Prostate gland (tissue), 2 donors: Measurements from ENCODE around the gene FBXW2. TPM values are rescaled to one million over a fixed set of nuclear protein-coding genes. Genes with fewer than 3 reads are reported as not detected.

Experiments used
- DNase-seq: peaks from one replicate; pipeline ENCODE4 v3.0.0-alpha.2; 2019; ENCODE audit warnings: low spot score
- H3K27ac ChIP-seq, 2 donors: fragments of 200-600 bp; sonication (generic); 2 replicates each; pipeline ENCODE4 v1.5.1; 2017 to 2019
- H3K27me3 ChIP-seq: fragments of 200-600 bp; sonication (generic); replicated peaks from 2 replicates; pipeline ENCODE4 v1.5.1; 2019; ENCODE audit not compliant: insufficient read depth
- H3K36me3 ChIP-seq, 2 donors: fragments of 200-600 bp; sonication (generic); 1 replicate in 1 of 2; 2 replicates in 1 of 2; pipeline versions ENCODE4 v1.5.1 to v1.8.1; 2017 to 2019
- H3K4me1 ChIP-seq: fragments of 200-600 bp; sonication (generic); replicated peaks from 2 replicates; pipeline ENCODE4 v1.5.1; 2019
- H3K4me3 ChIP-seq, 2 donors: fragments of 200-600 bp; sonication (generic); 2 replicates each; pipeline ENCODE4 v1.5.1; 2017 to 2019
- H3K9me3 ChIP-seq: fragments of 200-600 bp; sonication (generic); 2 replicates; pipeline ENCODE4 v1.5.1; 2017
- POLR2A ChIP-seq: fragments of 450-650 bp; IDR thresholded peaks from one replicate; pipeline ENCODE4 v1.6.1; 2016; ENCODE audit warnings: antibody characterized with exemption, mild to moderate bottlenecking
- POLR2AphosphoS5 ChIP-seq: sonication (generic); formaldehyde crosslinking; IDR thresholded peaks from one replicate; pipeline ENCODE4 v1.6.1; 2017; ENCODE audit warnings: antibody characterized with exemption
- WGBS: methylation state at CpG from one replicate; pipeline ENCODE4 v1.1.5; 2018; 5-methylcytosine and 5-hydroxymethylcytosine counted together
- intact Hi-C: fragments of 100-400 bp; cut with DNase I; formaldehyde crosslinking; loops from one replicate; pipeline ENCODE4 v1.14.2; 2022
- total RNA-seq, 2 donors: library from RNA; depleted of rRNA; stranded (reverse); fragments of >200 nt; gene quantifications; one replicate each; pipeline ENCODE4 v1.1.0, GENCODE V29; 2016
- TF ChIP-seq, protein P1 (sequence below), 4 experiments: fragments of 200-600 bp in 2 of 4; fragments of 450-650 bp in 2 of 4; sonication (generic) in 2 of 4; IDR thresholded peaks; 1 replicate in 3 of 4; 2 replicates in 1 of 4; pipeline ENCODE4 v1.5.1; 2016 to 2019; ENCODE audit warnings: antibody characterized with exemption in 4 of 4, mild to moderate bottlenecking in 2 of 4, moderate library complexity in 2 of 4

Gene FBXW2
- total RNA-seq, 2 donors from 2014 or later: 38.3 to 57.1 TPM

DNA sequence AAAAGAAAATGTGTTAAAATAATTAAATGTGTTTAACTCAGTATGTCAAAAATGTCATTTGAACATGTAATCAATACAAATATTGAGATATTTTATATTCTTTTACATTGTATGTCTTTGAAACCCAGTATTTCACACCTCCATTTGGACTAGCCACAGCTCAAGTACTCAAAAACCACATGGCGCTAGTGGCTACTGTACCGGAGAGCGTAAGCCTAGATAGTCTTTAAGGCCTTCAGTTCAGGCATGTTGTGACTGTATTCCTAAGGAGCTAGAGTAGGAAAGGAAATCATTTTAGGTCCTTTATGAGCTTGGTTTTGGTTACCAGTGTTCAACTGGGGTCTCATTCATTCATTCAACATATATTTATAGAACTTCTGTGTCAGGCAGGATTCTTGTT is 12.8 kb downstream of the FBXW2 start:
- intact Hi-C loops: no loop called here
- peaks cover 18% of the 10 kb centered on the region for H3K4me1 ChIP-seq
- H3K9me3 ChIP-seq: no peaks in the 10 kb centered on the region
- H3K27me3 ChIP-seq: no peaks in the 10 kb centered on the region
- H3K4me3 ChIP-seq: no peak overlapping the region
- H3K36me3 ChIP-seq: no peaks in the 10 kb centered on the region
- H3K27ac ChIP-seq: peak overlapping the region in 1 of 2 donors; percentile 41
- DNase-seq: no peak
- 98% methylated on average over 3 of the region's 3 CpGs for WGBS
- no peak for TF ChIP-seq POLR2AphosphoS5
- TF ChIP-seq, protein P1, sequence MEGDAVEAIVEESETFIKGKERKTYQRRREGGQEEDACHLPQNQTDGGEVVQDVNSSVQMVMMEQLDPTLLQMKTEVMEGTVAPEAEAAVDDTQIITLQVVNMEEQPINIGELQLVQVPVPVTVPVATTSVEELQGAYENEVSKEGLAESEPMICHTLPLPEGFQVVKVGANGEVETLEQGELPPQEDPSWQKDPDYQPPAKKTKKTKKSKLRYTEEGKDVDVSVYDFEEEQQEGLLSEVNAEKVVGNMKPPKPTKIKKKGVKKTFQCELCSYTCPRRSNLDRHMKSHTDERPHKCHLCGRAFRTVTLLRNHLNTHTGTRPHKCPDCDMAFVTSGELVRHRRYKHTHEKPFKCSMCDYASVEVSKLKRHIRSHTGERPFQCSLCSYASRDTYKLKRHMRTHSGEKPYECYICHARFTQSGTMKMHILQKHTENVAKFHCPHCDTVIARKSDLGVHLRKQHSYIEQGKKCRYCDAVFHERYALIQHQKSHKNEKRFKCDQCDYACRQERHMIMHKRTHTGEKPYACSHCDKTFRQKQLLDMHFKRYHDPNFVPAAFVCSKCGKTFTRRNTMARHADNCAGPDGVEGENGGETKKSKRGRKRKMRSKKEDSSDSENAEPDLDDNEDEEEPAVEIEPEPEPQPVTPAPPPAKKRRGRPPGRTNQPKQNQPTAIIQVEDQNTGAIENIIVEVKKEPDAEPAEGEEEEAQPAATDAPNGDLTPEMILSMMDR (IDR thresholded peaks at IDR 0.05): no peak
- TF ChIP-seq POLR2A: no peak

DNA sequence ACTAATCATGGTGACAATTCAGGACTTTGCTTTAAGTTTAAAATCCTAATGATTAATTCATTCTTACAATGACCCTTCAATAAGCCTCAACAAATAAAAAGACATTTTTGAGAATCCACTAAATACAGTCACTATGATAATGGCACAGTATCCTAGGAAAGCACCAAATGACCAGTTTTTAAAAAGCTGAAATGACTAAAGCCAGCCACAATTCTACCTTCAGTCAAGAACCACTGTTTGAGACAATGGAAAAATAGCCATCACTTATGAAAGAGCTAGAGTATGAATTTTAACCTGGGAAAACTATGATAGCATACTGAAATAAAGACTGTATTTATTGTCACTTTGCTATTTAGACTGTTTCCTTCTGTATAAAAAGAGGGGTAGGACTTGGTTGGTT is 14.0 kb downstream of the FBXW2 start:
- Histone ChIP-seq H3K4me3 (no peak overlapping the region), H3K27ac (peak overlapping the region in 1 of 2 donors; percentile 47), H3K27me3 (no peaks in the 10 kb centered on the region), H3K4me1 (peaks cover 18% of the 10 kb centered on the region), H3K9me3 (no peaks in the 10 kb centered on the region), H3K36me3 (no peaks in the 10 kb centered on the region)
- DNase-seq: no peak
- TF ChIP-seq POLR2A (no peak), POLR2AphosphoS5 (no peak)
- TF ChIP-seq, protein P1 (IDR thresholded peaks at IDR 0.05): no peak
- intact Hi-C loops: no loop called here

DNA sequence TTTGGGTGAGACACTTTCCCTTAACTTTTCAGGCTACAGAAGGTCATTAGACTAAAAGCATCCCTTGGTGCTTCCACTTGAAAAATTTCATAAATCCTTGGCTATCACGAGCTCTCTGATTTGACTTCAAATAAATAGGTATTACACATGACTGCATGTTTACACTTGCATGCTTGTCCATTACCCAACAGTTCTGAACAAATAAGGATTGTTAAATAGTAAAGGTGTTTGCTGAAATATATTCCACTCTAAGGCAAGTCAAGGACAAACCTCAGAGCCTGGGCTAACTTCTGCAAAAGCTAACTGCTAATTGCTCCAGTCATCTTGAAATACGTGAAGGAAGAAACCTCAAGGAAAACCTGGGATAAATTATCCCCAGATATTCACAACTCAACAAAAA is 14.5 kb downstream of the FBXW2 start:
- H3K4me3 ChIP-seq: no peak overlapping the region
- H3K9me3 ChIP-seq: no peaks in the 10 kb centered on the region
- no peaks in the 10 kb centered on the region for H3K36me3 ChIP-seq
- peak overlapping the region in 1 of 2 donors; percentile 47 for H3K27ac ChIP-seq
- peak; percentile 26 for DNase-seq
- H3K4me1 ChIP-seq: peaks cover 18% of the 10 kb centered on the region
- intact Hi-C loops: no loop called here
- no peaks in the 10 kb centered on the region for H3K27me3 ChIP-seq
- 43% methylated on average over 2 of the region's 2 CpGs for WGBS
- TF ChIP-seq POLR2A: no peak
- TF ChIP-seq POLR2AphosphoS5: peak; percentile 83

DNA sequence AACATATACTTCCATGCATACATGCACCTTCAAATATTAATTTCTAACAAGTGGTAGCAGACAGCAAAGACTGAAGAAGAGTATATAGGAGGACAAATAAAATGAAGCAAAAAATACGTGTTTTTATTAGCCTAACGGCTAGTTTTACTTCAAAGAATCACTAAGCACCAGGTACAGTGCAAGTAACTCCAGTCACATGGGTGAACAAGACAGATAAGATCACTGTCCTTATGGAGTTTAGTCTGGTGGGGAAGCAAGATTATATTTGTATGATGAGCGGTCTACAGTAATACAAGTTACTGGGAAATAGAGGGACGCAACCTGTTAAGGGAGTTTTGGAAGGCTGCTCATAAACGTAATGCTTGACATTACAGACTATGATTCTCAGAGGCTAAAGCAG is 16.0 kb downstream of the FBXW2 start:
- peaks cover 18% of the 10 kb centered on the region for H3K4me1 ChIP-seq
- DNase-seq: no peak
- H3K9me3 ChIP-seq: no peaks in the 10 kb centered on the region
- no peaks in the 10 kb centered on the region for H3K27me3 ChIP-seq
- intact Hi-C loops: no loop called here
- H3K36me3 ChIP-seq: no peaks in the 10 kb centered on the region
- WGBS: 84% methylated on average over 5 of the region's 5 CpGs
- TF ChIP-seq POLR2AphosphoS5: no peak
- TF ChIP-seq, protein P1 (IDR thresholded peaks at IDR 0.05): no peak
- TF ChIP-seq POLR2A: no peak
- no peak overlapping the region for H3K4me3 ChIP-seq
- H3K27ac ChIP-seq: no peak overlapping the region

DNA sequence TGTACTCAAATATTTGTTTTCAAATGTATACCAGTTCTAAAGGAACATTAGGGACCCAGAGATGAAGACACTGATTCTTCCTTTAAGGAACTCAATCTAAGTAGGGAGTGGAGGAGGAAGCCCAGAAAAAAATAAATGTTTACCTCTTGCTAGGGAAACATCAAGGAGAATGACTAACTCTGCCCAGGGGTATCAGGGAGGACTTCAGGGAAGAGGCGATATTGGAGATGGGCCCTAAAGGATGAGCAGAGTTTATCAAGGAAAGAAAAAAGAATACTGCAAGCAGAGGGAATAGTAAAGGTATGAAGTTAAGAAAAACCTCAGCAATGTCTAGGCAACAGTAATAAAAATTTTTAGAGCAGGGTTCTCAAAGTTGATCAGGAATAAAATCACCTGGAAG is 16.4 kb downstream of the FBXW2 start:
- Histone ChIP-seq H3K36me3 (no peaks in the 10 kb centered on the region), H3K4me3 (no peak overlapping the region), H3K27ac (no peak overlapping the region), H3K4me1 (peaks cover 18% of the 10 kb centered on the region), H3K9me3 (no peaks in the 10 kb centered on the region), H3K27me3 (no peaks in the 10 kb centered on the region)
- TF ChIP-seq POLR2AphosphoS5: no peak
- no peak for DNase-seq
- WGBS: 94% methylated on average over 1 of the region's 1 CpG
- intact Hi-C loops: no loop called here

DNA sequence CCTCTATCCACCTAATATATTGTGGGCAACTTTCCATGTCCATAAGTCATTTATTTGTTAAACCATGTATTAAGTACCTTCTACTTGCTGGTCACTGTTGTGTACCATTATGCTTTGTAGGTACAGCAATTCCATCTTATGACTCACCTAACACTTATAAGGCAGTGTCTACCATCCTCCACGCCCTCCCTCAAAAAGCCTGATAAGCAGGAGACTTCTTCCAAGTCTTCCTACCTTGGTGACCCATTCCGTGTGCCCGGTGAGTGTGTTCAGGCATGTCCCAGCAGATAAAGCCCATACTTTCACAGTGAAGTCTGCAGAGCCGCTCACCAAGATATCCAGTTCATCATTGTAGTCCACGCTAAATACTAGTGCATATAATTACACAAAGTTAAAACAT is 17.4 kb downstream of the FBXW2 start:
- Histone ChIP-seq H3K27me3 (no peaks in the 10 kb centered on the region), H3K4me3 (no peak overlapping the region), H3K36me3 (no peaks in the 10 kb centered on the region), H3K27ac (no peak overlapping the region), H3K4me1 (peaks cover 18% of the 10 kb centered on the region), H3K9me3 (no peaks in the 10 kb centered on the region)
- no peak for DNase-seq
- intact Hi-C loops: no loop called here
- WGBS: 89% methylated on average over 5 of the region's 5 CpGs
- TF ChIP-seq POLR2A (no peak), POLR2AphosphoS5 (no peak)
- TF ChIP-seq, protein P1 (IDR thresholded peaks at IDR 0.05): no peak
